H54 (cell line): ENCODE data around the gene BTF3.
A peak's percentile ranks its signal among the peaks of the same experiment; 100 is the strongest.

ENCODE experiments used
- DNase-seq: peaks from one replicate; pipeline ENCODE4 v3.0.0; 2011; ENCODE audit warnings: low spot score, mixed read lengths; ENCODE audit not compliant: insufficient read length
- FAIRE-seq: peaks from 3 replicates; lab custom pipeline; 2011; peaks lifted over from hg19 to GRCh38; lab: Jason Lieb, UNC
- POLR2A ChIP-seq: IDR thresholded peaks from 2 replicates; pipeline ENCODE4 v1.6.1; 2011; ENCODE audit warnings: low read depth, mild to moderate bottlenecking, low read length

Gene BTF3

GRCh38 chr5:73522989-73523388 lies 24.7 kb downstream of the BTF3 start:
- TF ChIP-seq POLR2A, result no peak
- FAIRE-seq (no peak), DNase-seq (no peak)

- FAIRE-seq (no peak), DNase-seq (no peak)
- TF ChIP-seq POLR2A, result no peak
Measured at GRCh38 chr5:73523861-73524260, 25.6 kb downstream of the BTF3 start.

- DNase-seq, result no peak
- no peak for FAIRE-seq
Measured at GRCh38 chr5:73525606-73526203, 27.5 kb downstream of the BTF3 start.

GRCh38 chr5:73528248-73528647 lies 30.0 kb downstream of the BTF3 start:
- DNase-seq, result no peak
- FAIRE-seq, result no peak
- no peak for TF ChIP-seq POLR2A

More at GRCh38 chr5:73525606-73526203, 27.5 kb downstream of the BTF3 start:
- TF ChIP-seq POLR2A, result no peak

GRCh38 chr5:73529081-73529480 lies 30.8 kb downstream of the BTF3 start:
- DNase-seq (no peak), FAIRE-seq (no peak)
- no peak for TF ChIP-seq POLR2A

GRCh38 chr5:73531356-73531755 lies 33.1 kb downstream of the BTF3 start:
- DNase-seq (no peak), FAIRE-seq (no peak)
- TF ChIP-seq POLR2A, result no peak

- FAIRE-seq (no peak), DNase-seq (no peak)
- TF ChIP-seq POLR2A, result no peak
Measured at GRCh38 chr5:73532195-73532594, 34.0 kb downstream of the BTF3 start.

GRCh38 chr5:73534011-73534644 lies 35.9 kb downstream of the BTF3 start:
- no peak for TF ChIP-seq POLR2A
- FAIRE-seq (no peak), DNase-seq (no peak)

GRCh38 chr5:73534971-73535370 lies 36.7 kb downstream of the BTF3 start:
- FAIRE-seq, result no peak
- no peak for TF ChIP-seq POLR2A

GRCh38 chr5:73539730-73540129 lies 41.5 kb downstream of the BTF3 start:
- FAIRE-seq, result no peak
- DNase-seq, result no peak
- no peak for TF ChIP-seq POLR2A

More at GRCh38 chr5:73534971-73535370, 36.7 kb downstream of the BTF3 start:
- no peak for DNase-seq

- no peak for TF ChIP-seq POLR2A
- FAIRE-seq (peak; percentile 72), DNase-seq (peak; percentile 47)
Measured at GRCh38 chr5:73540192-73540591, 42.0 kb downstream of the BTF3 start.

- DNase-seq (no peak), FAIRE-seq (no peak)
- no peak for TF ChIP-seq POLR2A
Measured at GRCh38 chr5:73542020-73542419, 43.8 kb downstream of the BTF3 start.

GRCh38 chr5:73544429-73545402 lies 46.5 kb downstream of the BTF3 start:
- TF ChIP-seq POLR2A, result no peak
- FAIRE-seq (no peak), DNase-seq (no peak)

GRCh38 chr5:73545403-73545779 lies 47.1 kb downstream of the BTF3 start:
- DNase-seq (no peak), FAIRE-seq (no peak)
- TF ChIP-seq POLR2A, result no peak
